ENCODE results near the gene CLCN4. TPM values are rescaled to one million over a fixed set of nuclear protein-coding genes. Genes with fewer than 3 reads are reported as not detected.

The CLCN4 gene
- total and polyA plus RNA-seq, 10 of the 15 experiments (the other 5 are each of a cell fraction or from before 2014, with no cell fraction given), result 0.90 to 6.9 (median 2.9) TPM

GRCh38 chrX:10120828-10121227 is 35.9 kb upstream of the CLCN4 start:
- Histone ChIP-seq H2AFZ (ENCODE audit: control insufficient read depth, low read depth, low read length) (no peak overlapping the region), H3K4me2 (ENCODE audit: control insufficient read depth, insufficient read depth) (no peak overlapping the region), H3K4me1 (ENCODE audit: control insufficient read depth, insufficient read depth, low read length) (peaks cover 31% of the 10 kb centered on the region), H3K27me3 (replicated peaks in 1 of 2; ENCODE audit: control insufficient read depth in 2 of 2, insufficient read depth in 2 of 2, low read length in 1 of 2) (no peaks in the 10 kb centered on the region), H3K36me3 (ENCODE audit: control insufficient read depth in 2 of 2, insufficient read depth in 2 of 2, low read length in 1 of 2) (peaks cover 0 to 6% of the 10 kb centered on the region in 2 experiments; a peak in 3 of 4 replicates), H3K4me3 (no peak overlapping the region), H3K79me2 (ENCODE audit: control insufficient read depth, insufficient read depth, low read length) (no peaks in the 10 kb centered on the region), H3K27ac (ENCODE audit: control insufficient read depth, insufficient read depth) (no peak overlapping the region), H3K9ac (ENCODE audit: control insufficient read depth, insufficient read depth, low read length) (no peak overlapping the region), H4K20me1 (ENCODE audit: control insufficient read depth, insufficient read depth) (no peaks in the 10 kb centered on the region), H3K9me3 (replicated peaks; ENCODE audit: control insufficient read depth, insufficient read depth, low read length) (no peaks in the 10 kb centered on the region; the same call in 2 of the 3 replicates)
- in situ Hi-C loops (cut with MboI), result loop anchor here (25.0 kb wide), 1 partner anchor 1309 kb away; the partner anchor contains the start of gene FAM9A
- RAD21 ChIA-PET (ENCODE audit: unreplicated experiment), result interaction anchor here (1.0 to 13.2 kb wide), 8 partner anchors 10 to 249 kb away, joined by 3 to 424 read pairs (median 8); no protein-coding TSS in a partner anchor
- intact Hi-C loops (cut with micrococcal nuclease; ENCODE audit: unreplicated experiment), result loop anchor here (2.0 kb wide), 1 partner anchor 46 kb away; no protein-coding TSS in a partner anchor
- SMC1A ChIA-PET (ENCODE audit: uncharacterized antibody, unreplicated experiment), result interaction anchor here (0.7 to 16.7 kb wide), 19 partner anchors 10 to 245 kb away, joined by 3 to 281 read pairs (median 5); no protein-coding TSS in a partner anchor
- CTCF ChIA-PET, result interaction anchor here (0.5 to 12.3 kb wide), 34 partner anchors 9 to 291 kb away, joined by 3 to 412 read pairs (median 10); partner anchors contain the start of gene CLCN4
- 49% methylated on average over 7 of the region's 7 CpGs for WGBS (ENCODE audit: insufficient coverage, insufficient replicate concordance, low lambda C conversion rate, missing lambda C conversion rate)
- no TSS peak for BruUV-seq (replicated peaks)
- FAIRE-seq, result no peak
- ATAC-seq, result no peak
- POLR2A ChIA-PET, result no interaction called here
- DNase-seq (ENCODE audit: low read depth, low spot score), result no peak
- TF ChIP-seq NKRF (conservative IDR thresholded peaks at IDR 0.05) (no peak), HCFC1 (IDR thresholded peaks at IDR 0.05; ENCODE audit: low read length) (no peak), CEBPB (IDR thresholded peaks at IDR 0.05; ENCODE audit: borderline replicate concordance in 1 of 2, low read depth in 2 of 2, low read length in 2 of 2) (no peak), ZNF217 (IDR thresholded peaks at IDR 0.05) (no peak), FOXK2 (IDR thresholded peaks at IDR 0.05) (no peak), IRF5 (IDR thresholded peaks at IDR 0.05; ENCODE audit: borderline replicate concordance) (no peak), ATF2 (IDR thresholded peaks at IDR 0.05; ENCODE audit: low read length) (no peak), ZNF24 (IDR thresholded peaks at IDR 0.05) (no peak), SKIL (IDR thresholded peaks at IDR 0.05; ENCODE audit: low read depth, poor library complexity, severe bottlenecking) (no peak), RCOR1 (conservative IDR thresholded peaks at IDR 0.05; ENCODE audit: low read depth, low read length) (no peak), USF2 (IDR thresholded peaks at IDR 0.05; ENCODE audit: borderline replicate concordance, low read depth, low read length) (no peak), FOS (IDR thresholded peaks at IDR 0.05; ENCODE audit: borderline replicate concordance, extremely low read depth, insufficient read length) (no peak), CHD1 (IDR thresholded peaks at IDR 0.05; ENCODE audit: low read depth, low read length) (no peak), GATAD2B (conservative IDR thresholded peaks at IDR 0.05; ENCODE audit: low read depth) (no peak), ELK1 (IDR thresholded peaks at IDR 0.05; ENCODE audit: low read depth, low read length) (no peak)

Measured in GM12878 (cell line).